RWPE2 (cell line): Measurements from ENCODE around the gene AAMP.

ENCODE experiments used
- ATAC-seq: fragments of 200-7000 bp; cut with Tn5 transposase; 3 replicates; pipeline ENCODE4 v1.9.1; 2021; ENCODE audit warnings: low read depth
- DNase-seq: peaks from one replicate; pipeline ENCODE4 v3.0.0-alpha.2; 2020; ENCODE audit warnings: low spot score
- H3K27ac ChIP-seq: fragments of 450-650 bp; 2 replicates; pipeline ENCODE4 v1.5.1; 2017; ENCODE audit warnings: mild to moderate bottlenecking; ENCODE audit not compliant: poor library complexity, severe bottlenecking
- H3K27me3 ChIP-seq: fragments of 250-450 bp; sonication (Bioruptor Pico); 2 replicates; pipeline ENCODE4 v1.5.1; 2021; ENCODE audit warnings: mild to moderate bottlenecking, moderate library complexity; ENCODE audit not compliant: insufficient read depth, poor library complexity, severe bottlenecking
- H3K36me3 ChIP-seq: fragments of 250-450 bp; sonication (Bioruptor Pico); 2 replicates; pipeline ENCODE4 v1.5.1; 2020; ENCODE audit warnings: low read depth, mild to moderate bottlenecking, moderate library complexity
- H3K4me1 ChIP-seq: fragments of 250-450 bp; sonication (Bioruptor Pico); 2 replicates; pipeline ENCODE4 v1.5.1; 2021; ENCODE audit warnings: mild to moderate bottlenecking, moderate library complexity; ENCODE audit not compliant: insufficient read depth, poor library complexity, severe bottlenecking
- H3K4me3 ChIP-seq: fragments of 250-450 bp; sonication (Bioruptor Pico); 2 replicates; pipeline ENCODE4 v1.5.1; 2021; ENCODE audit warnings: mild to moderate bottlenecking, moderate library complexity; ENCODE audit not compliant: severe bottlenecking
- H3K9me3 ChIP-seq: fragments of 250-450 bp; sonication (Bioruptor Pico); 2 replicates; pipeline ENCODE4 v1.5.1; 2021; ENCODE audit warnings: mild to moderate bottlenecking, moderate library complexity; ENCODE audit not compliant: severe bottlenecking
- TF ChIP-seq, protein P1 (sequence below): fragments of 450-650 bp; IDR thresholded peaks from one replicate; pipeline ENCODE4 v1.5.1; 2017; ENCODE audit warnings: mild to moderate bottlenecking, moderate library complexity; ENCODE audit not compliant: poor library complexity, severe bottlenecking

AAMP gene

GRCh38 chr2:218216336-218216673, 53.6 kb downstream of the AAMP start:
- no peaks in the 10 kb centered on the region for H3K9me3 ChIP-seq
- no peaks in the 10 kb centered on the region for H3K27me3 ChIP-seq
- DNase-seq (no peak), ATAC-seq (peak; percentile 3; the same call in 1 of the 3 replicates)
- peak overlapping the region; percentile 90 for H3K27ac ChIP-seq
- H3K36me3 ChIP-seq = peaks cover 36% of the 10 kb centered on the region
- TF ChIP-seq, protein P1, sequence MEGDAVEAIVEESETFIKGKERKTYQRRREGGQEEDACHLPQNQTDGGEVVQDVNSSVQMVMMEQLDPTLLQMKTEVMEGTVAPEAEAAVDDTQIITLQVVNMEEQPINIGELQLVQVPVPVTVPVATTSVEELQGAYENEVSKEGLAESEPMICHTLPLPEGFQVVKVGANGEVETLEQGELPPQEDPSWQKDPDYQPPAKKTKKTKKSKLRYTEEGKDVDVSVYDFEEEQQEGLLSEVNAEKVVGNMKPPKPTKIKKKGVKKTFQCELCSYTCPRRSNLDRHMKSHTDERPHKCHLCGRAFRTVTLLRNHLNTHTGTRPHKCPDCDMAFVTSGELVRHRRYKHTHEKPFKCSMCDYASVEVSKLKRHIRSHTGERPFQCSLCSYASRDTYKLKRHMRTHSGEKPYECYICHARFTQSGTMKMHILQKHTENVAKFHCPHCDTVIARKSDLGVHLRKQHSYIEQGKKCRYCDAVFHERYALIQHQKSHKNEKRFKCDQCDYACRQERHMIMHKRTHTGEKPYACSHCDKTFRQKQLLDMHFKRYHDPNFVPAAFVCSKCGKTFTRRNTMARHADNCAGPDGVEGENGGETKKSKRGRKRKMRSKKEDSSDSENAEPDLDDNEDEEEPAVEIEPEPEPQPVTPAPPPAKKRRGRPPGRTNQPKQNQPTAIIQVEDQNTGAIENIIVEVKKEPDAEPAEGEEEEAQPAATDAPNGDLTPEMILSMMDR = no peak
- peak overlapping the region; percentile 87 for H3K4me3 ChIP-seq
- peaks cover 24% of the 10 kb centered on the region for H3K4me1 ChIP-seq
